H9 (cell line): Measurements from ENCODE around the gene KIF23. TPM values are rescaled to one million over a fixed set of nuclear protein-coding genes. Genes with fewer than 3 reads are reported as not detected.

ENCODE experiments used
- DNase-seq: peaks from one replicate; pipeline ENCODE4 v3.0.0-alpha.2; 2017
- H2AFZ ChIP-seq: one replicate; pipeline ENCODE4 v1.6.1; 2013; ENCODE audit warnings: mild to moderate bottlenecking, low read length, control low read depth, moderate library complexity
- H2AK5ac ChIP-seq: 2 replicates; pipeline ENCODE4 v1.6.1; 2013; ENCODE audit warnings: low read length, control low read depth, mixed read lengths; ENCODE audit not compliant: insufficient read length
- H2BK120ac ChIP-seq: one replicate; pipeline ENCODE4 v1.6.1; 2013; ENCODE audit warnings: low read depth, mild to moderate bottlenecking, low read length, control low read depth, inconsistent platforms; ENCODE audit not compliant: poor library complexity, severe bottlenecking
- H2BK12ac ChIP-seq: 2 replicates; pipeline ENCODE4 v1.6.1; 2013; ENCODE audit warnings: low read length, control low read depth, mixed read lengths, low read depth; ENCODE audit not compliant: insufficient read length
- H2BK15ac ChIP-seq: 2 replicates; pipeline ENCODE4 v1.6.1; 2013; ENCODE audit warnings: low read depth, low read length, control low read depth
- H2BK20ac ChIP-seq: one replicate; pipeline ENCODE4 v1.6.1; 2013; ENCODE audit warnings: low read depth, mild to moderate bottlenecking, low read length, control low read depth, inconsistent platforms; ENCODE audit not compliant: poor library complexity, severe bottlenecking
- H2BK5ac ChIP-seq: 2 replicates; pipeline ENCODE4 v1.6.1; 2013; ENCODE audit warnings: low read length, control low read depth, mixed read lengths; ENCODE audit not compliant: insufficient read length
- H3K14ac ChIP-seq: 2 replicates; pipeline ENCODE4 v1.6.1; 2013; ENCODE audit warnings: low read length, control low read depth; ENCODE audit not compliant: insufficient read depth
- H3K18ac ChIP-seq: 2 replicates; pipeline ENCODE4 v1.6.1; 2013; ENCODE audit warnings: low read depth, mild to moderate bottlenecking, mixed read lengths, low read length, control low read depth; ENCODE audit not compliant: insufficient read length
- H3K23ac ChIP-seq: 2 replicates; pipeline ENCODE4 v1.6.1; 2013; ENCODE audit warnings: low read length, control low read depth, mixed read lengths, low read depth; ENCODE audit not compliant: insufficient read length
- H3K23me2 ChIP-seq: 2 replicates; pipeline ENCODE4 v1.6.1; 2013; ENCODE audit warnings: low read depth, mild to moderate bottlenecking, mixed read lengths, low read length, control low read depth; ENCODE audit not compliant: insufficient read length, poor library complexity, severe bottlenecking
- H3K27ac ChIP-seq: 2 replicates; pipeline ENCODE4 v1.5.1; 2013; ENCODE audit warnings: low read length, control low read depth, mixed read lengths, low read depth; ENCODE audit not compliant: insufficient read length
- H3K27me3 ChIP-seq: 2 replicates; pipeline ENCODE4 v1.6.1; 2013; ENCODE audit warnings: low read length, control low read depth, inconsistent platforms; ENCODE audit not compliant: insufficient read depth
- H3K4ac ChIP-seq: 2 replicates; pipeline ENCODE4 v1.6.1; 2013; ENCODE audit warnings: low read depth, mild to moderate bottlenecking, control low read depth, inconsistent platforms, low read length, moderate library complexity
- H3K4me1 ChIP-seq: 2 replicates; pipeline ENCODE4 v1.6.1; 2013; ENCODE audit warnings: low read length, control low read depth, inconsistent platforms; ENCODE audit not compliant: insufficient read depth
- H3K4me2 ChIP-seq: 2 replicates; pipeline ENCODE4 v1.6.1; 2013; ENCODE audit warnings: low read length, control low read depth, mixed read lengths; ENCODE audit not compliant: insufficient read length, insufficient read depth
- H3K56ac ChIP-seq: 2 replicates; pipeline ENCODE4 v1.6.1; 2013; ENCODE audit warnings: low read depth, mild to moderate bottlenecking, mixed read lengths, low read length, control low read depth; ENCODE audit not compliant: insufficient read length
- H3K79me1 ChIP-seq: 2 replicates; pipeline ENCODE4 v1.6.1; 2013; ENCODE audit warnings: low read depth, mild to moderate bottlenecking, moderate library complexity, low read length, control low read depth, inconsistent platforms; ENCODE audit not compliant: insufficient read depth, poor library complexity, severe bottlenecking
- H3K79me2 ChIP-seq: 2 replicates; pipeline ENCODE4 v1.6.1; 2013; ENCODE audit warnings: low read length, control low read depth, inconsistent platforms; ENCODE audit not compliant: insufficient read depth
- H3K9ac ChIP-seq: 2 replicates; pipeline ENCODE4 v1.6.1; 2013; ENCODE audit warnings: low read length, control low read depth, mixed read lengths; ENCODE audit not compliant: insufficient read length; ENCODE audit errors: extremely low read depth
- H3K9me3 ChIP-seq: one replicate; pipeline ENCODE4 v1.6.1; 2013; ENCODE audit warnings: low read depth, low read length, inconsistent platforms; ENCODE audit not compliant: control insufficient read depth
- H3T11ph ChIP-seq: one replicate; pipeline ENCODE4 v1.6.1; 2013; ENCODE audit warnings: mild to moderate bottlenecking, low read length, control low read depth, inconsistent platforms
- H4K20me1 ChIP-seq: one replicate; pipeline ENCODE4 v1.6.1; 2013; ENCODE audit not compliant: control insufficient read depth, insufficient read length, insufficient read depth
- H4K5ac ChIP-seq: 2 replicates; pipeline ENCODE4 v1.6.1; 2013; ENCODE audit warnings: low read depth, mild to moderate bottlenecking, mixed read lengths, low read length, control low read depth; ENCODE audit not compliant: insufficient read length
- H4K8ac ChIP-seq: replicated peaks from 2 replicates; pipeline ENCODE4 v1.6.1; 2013; ENCODE audit warnings: low read length, control low read depth, mixed read lengths, low read depth; ENCODE audit not compliant: insufficient read length
- H4K91ac ChIP-seq: 2 replicates; pipeline ENCODE4 v1.6.1; 2013; ENCODE audit warnings: low read depth, mild to moderate bottlenecking, moderate library complexity, mixed read lengths, low read length, control low read depth; ENCODE audit not compliant: insufficient read length
- H3K27ac Mint-ChIP-seq, 3 experiments: 2 replicates in 2 of 3; 3 replicates in 1 of 3; pipeline ENCODE4 v1.8.0; 2020 to 2021; ENCODE audit warnings: mixed read lengths in 3 of 3, mild to moderate bottlenecking in 1 of 3, moderate library complexity in 1 of 3
- H3K27me3 Mint-ChIP-seq: 2 replicates; pipeline ENCODE4 v1.8.0; 2021; ENCODE audit warnings: low read depth, mild to moderate bottlenecking, moderate library complexity, mixed read lengths
- H3K36me3 Mint-ChIP-seq, 3 experiments: 2 replicates in 2 of 3; 3 replicates in 1 of 3; pipeline ENCODE4 v1.8.0; 2020 to 2021; ENCODE audit warnings: low read depth in 3 of 3, mixed read lengths in 3 of 3; ENCODE audit not compliant: insufficient read depth in 1 of 3
- H3K4me1 Mint-ChIP-seq, 2 experiments: 2 replicates each; pipeline ENCODE4 v1.8.0; 2020; ENCODE audit warnings: mixed read lengths in 2 of 2
- H3K4me3 Mint-ChIP-seq, 2 experiments: 2 replicates in 1 of 2; 3 replicates in 1 of 2; pipeline ENCODE4 v1.8.0; 2020 to 2021; ENCODE audit warnings: mild to moderate bottlenecking in 2 of 2, mixed read lengths in 2 of 2, moderate library complexity in 1 of 2
- H3K9me3 Mint-ChIP-seq, 2 experiments: 2 replicates in 1 of 2; 3 replicates in 1 of 2; pipeline ENCODE4 v1.8.0; 2020; ENCODE audit warnings: mild to moderate bottlenecking in 2 of 2, mixed read lengths in 2 of 2, moderate library complexity in 1 of 2
- WGBS: extraction: QIAGEN DNeasy Blood & Tissue Kit; methylation state at CpG from one replicate; pipeline ENCODE4 v1.1.7; 2013; ENCODE audit warnings: missing lambda C conversion rate, low lambda C conversion rate, mixed read lengths; ENCODE audit not compliant: insufficient read length; ENCODE audit errors: extremely low coverage; 5-methylcytosine and 5-hydroxymethylcytosine counted together
- total RNA-seq: library from RNA; stranded (reverse); gene quantifications from 2 replicates; pipeline ENCODE4 v1.2.1, GENCODE V29; 2021
- TF ChIP-seq, protein P1 (sequence below): fragments of 200-600 bp; sonication (generic); conservative IDR thresholded peaks from 3 replicates; pipeline ENCODE4 v1.8.0; 2021; ENCODE audit warnings: antibody characterized with exemption, mild to moderate bottlenecking

The KIF23 gene
- total RNA-seq, 1 experiment from 2014 or later = 55.4 TPM

DNA sequence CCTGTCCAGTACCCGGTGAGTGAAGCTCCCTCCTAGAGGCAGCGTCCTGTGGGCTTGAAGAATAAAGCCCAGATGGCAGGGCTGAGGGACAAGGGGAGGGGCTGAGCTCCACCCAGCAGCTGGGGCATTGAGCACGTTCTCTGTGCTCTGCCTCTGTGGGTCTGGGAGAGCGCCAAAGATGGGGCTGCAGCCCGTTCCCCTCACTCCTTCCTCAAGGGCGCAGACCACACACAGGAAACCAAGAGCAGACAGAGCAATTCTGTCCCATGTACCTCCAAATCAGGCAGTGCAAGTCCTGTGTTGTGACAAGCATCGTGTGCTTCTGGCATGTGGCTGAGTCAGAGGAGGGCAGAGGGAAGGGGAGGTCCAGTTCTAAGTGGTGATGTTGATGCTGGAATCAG lies 15.7 kb upstream of the KIF23 start:
- Histone ChIP-seq H3K27me3 (no peaks in the 10 kb centered on the region), H3K56ac (no peak overlapping the region), H3K23ac (no peak overlapping the region), H3K9ac (no peak overlapping the region), H2BK12ac (no peak overlapping the region), H4K20me1 (no peaks in the 10 kb centered on the region), H4K8ac (no peak overlapping the region), H3K79me2 (no peaks in the 10 kb centered on the region), H2AFZ (no peak overlapping the region), H3T11ph (no peak overlapping the region), H3K4ac (no peak overlapping the region), H2AK5ac (no peak overlapping the region), H3K9me3 (no peaks in the 10 kb centered on the region), H2BK120ac (no peak overlapping the region), H3K4me1 (peaks cover under 1% of the 10 kb centered on the region; the same call in 1 of the 2 replicates), H3K79me1 (no peaks in the 10 kb centered on the region), H3K4me2 (no peak overlapping the region), H3K14ac (no peak overlapping the region), H2BK15ac (no peak overlapping the region), H3K27ac (no peak overlapping the region), H3K23me2 (no peaks in the 10 kb centered on the region), H2BK20ac (no peak overlapping the region), H4K91ac (no peak overlapping the region), H3K18ac (no peak overlapping the region), H2BK5ac (no peak overlapping the region), H4K5ac (no peak overlapping the region)
- TF ChIP-seq, protein P1, sequence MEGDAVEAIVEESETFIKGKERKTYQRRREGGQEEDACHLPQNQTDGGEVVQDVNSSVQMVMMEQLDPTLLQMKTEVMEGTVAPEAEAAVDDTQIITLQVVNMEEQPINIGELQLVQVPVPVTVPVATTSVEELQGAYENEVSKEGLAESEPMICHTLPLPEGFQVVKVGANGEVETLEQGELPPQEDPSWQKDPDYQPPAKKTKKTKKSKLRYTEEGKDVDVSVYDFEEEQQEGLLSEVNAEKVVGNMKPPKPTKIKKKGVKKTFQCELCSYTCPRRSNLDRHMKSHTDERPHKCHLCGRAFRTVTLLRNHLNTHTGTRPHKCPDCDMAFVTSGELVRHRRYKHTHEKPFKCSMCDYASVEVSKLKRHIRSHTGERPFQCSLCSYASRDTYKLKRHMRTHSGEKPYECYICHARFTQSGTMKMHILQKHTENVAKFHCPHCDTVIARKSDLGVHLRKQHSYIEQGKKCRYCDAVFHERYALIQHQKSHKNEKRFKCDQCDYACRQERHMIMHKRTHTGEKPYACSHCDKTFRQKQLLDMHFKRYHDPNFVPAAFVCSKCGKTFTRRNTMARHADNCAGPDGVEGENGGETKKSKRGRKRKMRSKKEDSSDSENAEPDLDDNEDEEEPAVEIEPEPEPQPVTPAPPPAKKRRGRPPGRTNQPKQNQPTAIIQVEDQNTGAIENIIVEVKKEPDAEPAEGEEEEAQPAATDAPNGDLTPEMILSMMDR = no peak
- DNase-seq = no peak
- no CpG with 5 or more reads among the region's 7 CpGs for WGBS
- H3K4me3 Mint-ChIP-seq = no peak overlapping the region
- H3K36me3 Mint-ChIP-seq = no peaks in the 10 kb centered on the region
- H3K4me1 Mint-ChIP-seq = peaks cover 13 to 23% of the 10 kb centered on the region in 2 experiments
- peaks cover 7% of the 10 kb centered on the region for H3K27me3 Mint-ChIP-seq
- no peaks in the 10 kb centered on the region for H3K9me3 Mint-ChIP-seq
- H3K27ac Mint-ChIP-seq = no peak overlapping the region
